GM19043 (cell line): ENCODE data around the gene DPM3.
"Not testable (repeated sequence)": the region's sequence is repeated elsewhere in the genome, so short reads cannot be mapped to it uniquely, and the experiment has no call there.

Experiments used
- ATAC-seq: cut with Tn5 transposase; IDR thresholded peaks from one replicate; pipeline ENCODE4 v1.9.1; 2021; ENCODE audit warnings: low read depth; ENCODE audit not compliant: unreplicated experiment

The DPM3 gene

GRCh38 chr1:155127105-155127966 is 13.0 kb downstream of the DPM3 start, which contains the start of gene EFNA1:
EFNA1 (plus strand) TSS chr1:155127876; CDS start chr1:155127978, 102 bp downstream.
- no peak for ATAC-seq

- ATAC-seq: no peak
These were observed 13.7 kb downstream of the DPM3 start for GRCh38 chr1:155126556-155127104.

DNA sequence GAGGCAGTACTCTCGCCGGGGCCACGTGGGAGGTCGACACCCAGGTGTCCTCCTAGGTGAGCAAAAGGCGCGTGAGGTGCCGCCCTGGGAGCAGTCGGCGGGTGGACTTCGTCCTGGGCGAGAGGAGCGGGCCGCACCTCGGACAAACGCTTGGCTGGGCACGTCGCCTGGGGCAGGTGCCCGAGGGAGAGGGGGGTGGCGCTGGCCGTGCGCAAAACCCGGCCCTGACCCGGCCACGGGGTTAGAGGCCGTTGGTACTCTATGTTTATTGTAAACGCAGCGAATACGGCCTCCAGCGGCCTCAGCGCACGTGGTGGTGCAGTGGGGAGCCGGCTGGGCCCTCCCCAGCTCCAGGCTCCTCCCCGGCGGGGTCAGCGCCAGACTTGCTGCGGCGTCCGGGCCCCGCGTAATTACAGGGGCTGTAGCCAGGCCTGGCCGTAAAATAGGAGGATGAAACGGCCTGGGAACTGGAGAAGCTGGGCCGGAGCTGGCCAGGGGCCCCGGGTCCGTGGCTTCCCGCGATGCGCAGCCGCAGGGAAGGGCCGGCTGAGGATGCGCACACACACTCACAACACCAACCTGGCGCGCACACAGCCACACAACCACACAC is 14.3 kb downstream of the DPM3 start:
- no peak for ATAC-seq

GRCh38 chr1:155125511-155125945 is 14.8 kb downstream of the DPM3 start:
- ATAC-seq: no peak

GRCh38 chr1:155124503-155125463 is 15.5 kb downstream of the DPM3 start:
- ATAC-seq: no peak

DNA sequence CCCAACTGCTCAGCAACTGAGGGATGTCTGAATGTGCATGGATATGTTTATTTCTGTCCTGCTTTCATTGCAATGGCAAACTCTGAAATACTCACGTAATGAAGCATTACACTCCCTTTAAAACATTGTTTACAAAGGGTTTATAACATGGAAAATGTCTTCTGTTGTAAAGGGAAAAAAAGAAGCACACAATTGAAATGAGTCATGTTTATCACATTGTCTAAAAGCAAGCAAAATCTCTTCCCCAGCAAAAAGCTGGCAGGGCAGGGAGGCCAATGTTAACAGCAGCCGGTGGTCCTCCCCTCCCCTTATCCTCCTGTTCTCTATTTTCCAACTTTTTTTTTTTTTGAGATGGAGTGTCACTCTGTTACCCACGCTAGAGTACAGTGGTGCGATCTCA is 16.5 kb downstream of the DPM3 start:
- ATAC-seq: no peak

GRCh38 chr1:155122308-155122707 is 18.0 kb downstream of the DPM3 start:
- no peak for ATAC-seq

- no peak for ATAC-seq
These were observed 19.1 kb downstream of the DPM3 start for GRCh38 chr1:155121249-155121648.

DNA sequence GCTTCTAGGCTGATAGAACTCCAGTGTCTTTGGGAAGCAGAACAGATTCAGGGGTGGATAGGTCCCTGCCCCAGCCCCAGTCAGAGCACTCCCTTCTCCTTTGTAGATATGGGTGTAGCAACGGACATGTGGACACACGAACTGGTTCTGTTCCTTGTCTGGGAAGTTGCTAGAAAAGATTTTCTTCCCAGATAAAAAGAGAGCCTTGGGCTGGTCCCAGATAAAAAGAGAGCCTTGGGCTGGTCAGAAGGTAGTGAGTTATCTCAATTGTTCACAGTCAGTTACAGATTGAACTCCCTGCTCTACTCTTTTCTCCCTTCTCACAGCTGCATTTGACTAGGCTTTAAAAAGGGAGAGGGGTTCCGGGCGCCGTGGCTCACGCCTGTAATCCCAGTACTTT is 20.1 kb downstream of the DPM3 start:
- no peak for ATAC-seq

DNA sequence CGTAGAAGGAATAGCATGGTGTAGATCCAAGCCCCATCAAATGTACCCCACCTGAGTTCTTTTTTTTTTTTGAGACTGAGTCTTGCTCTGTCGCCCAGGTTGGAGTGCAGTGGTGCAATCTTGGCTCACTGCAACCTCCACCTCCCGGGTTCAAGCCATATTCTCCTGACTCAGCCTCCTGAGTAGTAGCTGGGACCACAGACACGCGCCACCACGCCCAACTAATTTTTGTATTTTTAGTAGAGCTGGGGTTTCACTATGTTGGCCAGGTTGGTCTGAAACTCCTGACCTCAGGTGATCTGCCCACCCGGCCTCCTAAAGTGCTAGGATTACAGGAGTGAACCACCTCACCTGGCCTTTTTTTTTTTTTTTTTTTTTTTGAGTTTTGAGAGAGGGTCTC is 22.2 kb downstream of the DPM3 start:
- not testable (repeated sequence) for ATAC-seq

DNA sequence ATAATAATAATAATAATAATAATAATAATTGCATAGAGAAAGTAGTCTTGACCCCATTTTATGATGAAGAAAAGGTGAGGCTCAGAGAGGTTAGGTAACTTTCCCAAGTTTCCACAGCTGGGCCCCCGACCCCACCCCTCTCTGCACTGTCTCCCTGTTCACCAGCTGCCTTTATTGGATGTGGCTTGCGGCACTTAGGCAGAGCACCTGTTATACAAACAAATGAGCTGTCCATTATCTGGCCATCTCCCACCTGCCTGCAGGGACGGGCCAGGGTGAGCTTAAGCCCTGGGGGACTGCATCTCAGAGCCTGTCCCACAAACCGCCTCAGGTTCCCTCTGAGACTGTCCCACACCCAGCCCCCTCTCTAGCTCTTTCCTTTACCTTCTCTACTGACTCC is 22.7 kb downstream of the DPM3 start:
- ATAC-seq: no peak

- no peak for ATAC-seq
These were observed 24.1 kb downstream of the DPM3 start for GRCh38 chr1:155116113-155116764.

DNA sequence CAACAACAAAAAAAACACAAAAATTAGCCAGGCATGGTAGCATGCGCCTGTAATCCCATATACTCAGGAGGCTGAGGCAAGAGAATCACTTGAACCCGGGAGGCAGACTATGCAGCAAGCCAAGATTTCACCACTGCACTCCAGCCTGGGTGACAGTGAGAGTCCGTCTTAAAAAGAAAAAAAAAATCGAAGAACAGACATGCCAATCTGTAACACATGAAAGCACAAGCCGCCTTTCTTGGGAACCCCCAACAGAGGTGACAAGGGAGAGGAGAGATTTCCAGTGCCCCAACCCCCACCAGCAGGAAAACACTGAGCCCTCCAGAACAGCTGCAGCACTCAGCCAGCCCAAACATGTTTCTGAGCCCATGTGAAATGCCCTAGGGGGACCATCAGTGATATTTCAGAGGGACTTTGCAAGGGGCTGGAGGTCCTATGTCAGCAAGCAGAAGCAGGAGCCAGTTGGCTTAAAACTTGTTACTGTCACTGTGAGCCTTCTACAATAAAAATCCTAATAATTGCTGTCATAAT is 26.8 kb downstream of the DPM3 start:
- ATAC-seq: no peak

DNA sequence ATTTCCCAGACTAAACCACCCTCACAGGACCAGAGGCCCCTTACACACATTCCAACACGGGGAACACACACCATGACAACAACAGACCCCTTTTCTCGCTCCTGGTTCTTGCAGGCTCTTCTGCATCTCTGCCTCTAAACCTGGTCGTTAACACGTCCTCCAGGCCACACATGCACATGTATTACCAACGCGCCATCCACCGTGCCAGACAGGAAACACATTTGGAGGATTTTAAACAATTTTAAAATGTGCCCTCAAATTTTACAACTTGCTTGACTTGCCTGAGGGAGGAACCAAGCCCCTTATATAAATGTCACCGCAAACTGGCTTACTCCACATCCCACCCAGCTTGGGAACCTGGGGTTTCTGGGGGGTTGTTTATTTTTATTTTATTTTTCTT is 29.5 kb downstream of the DPM3 start:
- no peak for ATAC-seq

DNA sequence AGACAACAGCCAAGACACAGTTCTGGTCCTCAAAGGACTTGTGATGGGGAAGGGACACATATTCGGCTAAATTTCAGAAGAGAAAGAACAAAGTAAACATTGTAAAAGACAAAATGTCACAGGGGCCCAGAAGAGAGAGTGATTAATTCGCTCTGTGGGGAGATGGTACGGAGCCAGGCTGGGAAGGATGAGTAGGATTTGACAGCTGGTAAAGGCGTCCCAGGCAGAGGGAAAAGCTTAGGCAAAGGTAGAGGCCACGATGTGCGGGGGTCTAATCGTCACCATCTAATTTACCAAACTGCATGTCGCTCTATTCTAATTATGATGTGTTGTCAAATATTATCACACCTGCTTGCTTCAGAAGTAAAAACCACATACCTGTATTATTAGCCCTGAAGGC is 29.9 kb downstream of the DPM3 start:
- no peak for ATAC-seq

GRCh38 chr1:155108296-155108695 is 32.0 kb downstream of the DPM3 start:
- ATAC-seq: no peak

DNA sequence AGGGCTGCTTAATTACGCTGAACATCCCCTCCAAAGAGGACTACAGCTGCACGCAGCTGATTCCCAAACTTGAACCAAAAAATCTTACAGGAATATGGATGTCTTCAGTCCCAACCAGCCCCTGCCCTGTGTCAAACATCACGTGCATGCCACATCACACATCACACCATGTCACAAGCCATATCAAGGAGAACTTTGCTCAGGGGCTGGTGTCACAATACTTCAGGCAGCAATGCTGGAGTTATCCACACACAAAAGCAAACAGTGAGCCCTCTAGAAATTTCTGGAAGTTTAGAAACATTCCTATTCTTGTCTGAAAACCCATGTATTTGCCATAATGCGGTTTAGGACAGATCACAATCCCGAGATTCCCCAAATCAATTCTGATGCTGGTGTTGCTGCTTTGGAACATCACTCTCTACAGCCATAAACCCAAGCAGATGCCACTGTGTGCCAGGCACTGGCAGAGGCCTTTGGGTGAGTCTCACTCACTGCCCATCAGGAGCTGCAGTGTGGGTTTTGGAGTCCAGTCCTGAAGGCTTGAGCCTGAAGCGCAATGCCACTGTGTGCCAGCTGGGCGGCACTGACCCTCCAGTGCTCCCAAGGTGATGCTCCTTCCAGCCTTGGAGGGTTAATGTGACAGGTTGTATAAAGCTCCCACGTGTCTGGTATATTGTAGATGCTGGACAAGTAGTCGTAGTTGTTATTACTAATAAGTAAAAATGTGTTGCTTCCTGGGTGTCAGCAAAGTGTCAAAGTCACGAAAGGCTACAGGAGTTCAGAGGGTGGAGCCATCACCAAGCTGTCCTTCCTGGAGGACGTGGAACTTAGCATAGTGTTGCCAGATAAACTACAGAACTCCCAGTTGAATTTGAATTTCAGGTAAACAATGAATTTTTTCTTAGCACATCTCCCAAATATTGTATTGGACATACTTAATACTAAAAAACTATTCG is 32.7 kb downstream of the DPM3 start:
- no peak for ATAC-seq

- ATAC-seq: no peak
These were observed 33.5 kb downstream of the DPM3 start for GRCh38 chr1:155106862-155107261.

DNA sequence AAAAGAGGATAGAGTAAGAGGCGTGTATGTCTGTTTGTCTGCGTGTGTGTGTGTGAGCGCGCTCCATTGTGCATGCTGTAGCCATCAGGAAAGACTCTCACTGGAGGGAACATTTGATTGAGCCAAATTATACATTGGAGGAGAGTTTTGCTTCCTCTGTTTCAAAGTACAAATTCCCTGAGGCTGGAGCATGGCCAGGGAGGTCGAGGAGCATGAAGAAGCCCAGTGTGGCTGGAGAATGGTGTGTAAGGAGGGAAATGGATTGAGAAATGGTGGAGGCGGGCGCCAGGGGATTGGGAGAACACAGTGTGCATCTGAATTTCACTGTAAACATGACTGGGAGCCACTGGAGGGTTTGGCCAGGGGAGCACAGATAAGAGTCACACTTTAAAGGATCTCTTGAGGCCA is 34.7 kb downstream of the DPM3 start:
- no peak for ATAC-seq
